BJ (cell line): ENCODE data around the gene SYTL1. TPM values are rescaled to one million over a fixed set of nuclear protein-coding genes. Genes with fewer than 3 reads are reported as not detected.

Experiments
- CTCF ChIA-PET: fragments of 350-600 bp; formaldehyde crosslinking; extraction: SDS; loops from one replicate; lab custom pipeline; 2021; ENCODE audit warnings: antibody characterized with exemption, inconsistent platforms; lab: Yijun Ruan, JAX
- POLR2A ChIA-PET: fragments of 300-600 bp; sonication (Branson Sonifier 250); formaldehyde crosslinking; extraction: SDS; loops from one replicate; lab custom pipeline; 2021; ENCODE audit warnings: antibody characterized with exemption; lab: Charles Lee
- DNase-seq: peaks from one replicate; pipeline ENCODE4 v3.0.0-alpha.2; 2011; ENCODE audit warnings: low read depth
- H3K27me3 ChIP-seq: 2 replicates; pipeline ENCODE4 v1.6.0; 2011; ENCODE audit warnings: low read length; ENCODE audit not compliant: control insufficient read depth, insufficient read depth
- H3K36me3 ChIP-seq: 2 replicates; pipeline ENCODE4 v1.5.1; 2011; ENCODE audit warnings: low read length; ENCODE audit not compliant: control insufficient read depth, insufficient read depth
- H3K4me3 ChIP-seq: 2 replicates; pipeline ENCODE4 v1.5.1; 2011; ENCODE audit warnings: low read depth, mild to moderate bottlenecking, control low read depth, low read length
- polyA plus RNA-seq: library from polyadenylated mRNA; depleted of rRNA; stranded (reverse); fragments of >200 nt; gene quantifications from 2 replicates; pipeline ENCODE4 v1.2.3, GENCODE V29; 2011
- TF ChIP-seq, protein P1 (sequence below): IDR thresholded peaks from 2 replicates; pipeline ENCODE4 v1.5.1; 2011; ENCODE audit warnings: low read depth, mild to moderate bottlenecking, control low read depth, inconsistent platforms, low read length, moderate library complexity; ENCODE audit not compliant: insufficient read depth

SYTL1 gene
- polyA plus RNA-seq, 1 experiment, result 0.23 TPM

DNA sequence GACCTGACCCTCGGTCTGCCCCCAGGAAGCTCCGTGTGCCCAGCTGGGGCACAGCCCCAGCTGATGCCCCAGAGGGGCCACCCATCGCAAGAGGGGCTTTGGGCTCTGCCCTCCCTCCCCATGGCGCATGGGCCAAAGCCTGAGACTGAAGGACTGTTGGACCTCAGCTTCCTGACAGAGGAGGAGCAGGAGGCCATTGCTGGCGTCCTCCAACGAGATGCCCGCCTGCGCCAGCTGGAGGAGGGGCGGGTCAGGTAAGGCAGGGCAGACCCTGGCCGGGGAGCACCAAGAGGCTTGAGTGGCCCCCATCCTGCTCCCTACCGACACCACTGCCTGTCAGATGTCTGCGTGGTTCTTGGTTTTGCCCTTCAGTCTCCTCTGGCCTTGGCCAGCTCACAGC, 3.5 kb downstream of the SYTL1 start:
- CTCF ChIA-PET, result interaction anchor here (0.8 to 7.1 kb wide), 4 partner anchors 12 to 23 kb away, joined by 3 to 54 read pairs (median 10); partner anchors contain the start of gene MAP3K6
- Histone ChIP-seq H3K27me3 (no peaks in the 10 kb centered on the region), H3K4me3 (no peak overlapping the region), H3K36me3 (no peaks in the 10 kb centered on the region)
- DNase-seq, result no peak
- POLR2A ChIA-PET, result interaction anchor here (0.5 kb wide), 1 partner anchor 46 kb away, joined by 5 read pairs; no protein-coding TSS in a partner anchor
- TF ChIP-seq, protein P1, sequence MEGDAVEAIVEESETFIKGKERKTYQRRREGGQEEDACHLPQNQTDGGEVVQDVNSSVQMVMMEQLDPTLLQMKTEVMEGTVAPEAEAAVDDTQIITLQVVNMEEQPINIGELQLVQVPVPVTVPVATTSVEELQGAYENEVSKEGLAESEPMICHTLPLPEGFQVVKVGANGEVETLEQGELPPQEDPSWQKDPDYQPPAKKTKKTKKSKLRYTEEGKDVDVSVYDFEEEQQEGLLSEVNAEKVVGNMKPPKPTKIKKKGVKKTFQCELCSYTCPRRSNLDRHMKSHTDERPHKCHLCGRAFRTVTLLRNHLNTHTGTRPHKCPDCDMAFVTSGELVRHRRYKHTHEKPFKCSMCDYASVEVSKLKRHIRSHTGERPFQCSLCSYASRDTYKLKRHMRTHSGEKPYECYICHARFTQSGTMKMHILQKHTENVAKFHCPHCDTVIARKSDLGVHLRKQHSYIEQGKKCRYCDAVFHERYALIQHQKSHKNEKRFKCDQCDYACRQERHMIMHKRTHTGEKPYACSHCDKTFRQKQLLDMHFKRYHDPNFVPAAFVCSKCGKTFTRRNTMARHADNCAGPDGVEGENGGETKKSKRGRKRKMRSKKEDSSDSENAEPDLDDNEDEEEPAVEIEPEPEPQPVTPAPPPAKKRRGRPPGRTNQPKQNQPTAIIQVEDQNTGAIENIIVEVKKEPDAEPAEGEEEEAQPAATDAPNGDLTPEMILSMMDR, result no peak

DNA sequence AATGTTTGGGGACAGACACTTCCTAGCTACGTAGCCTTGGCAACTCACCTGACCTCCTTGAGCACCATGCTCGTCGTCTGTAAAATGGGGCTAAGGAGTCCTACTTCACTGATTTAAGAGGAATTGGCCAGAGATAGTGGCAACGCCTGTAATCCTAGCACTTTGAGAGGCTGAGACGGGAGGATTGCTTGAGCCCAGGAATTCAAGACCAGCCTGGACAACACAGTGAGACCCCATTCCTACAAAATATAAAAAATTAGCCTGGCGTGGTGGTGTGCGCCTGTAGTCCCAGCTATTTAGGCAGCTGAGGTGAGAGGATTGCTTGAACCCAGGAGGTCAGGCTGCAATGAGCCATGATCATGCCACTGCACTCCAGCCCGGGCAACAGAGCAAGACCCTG, 4.5 kb downstream of the SYTL1 start:
- no peak overlapping the region for H3K4me3 ChIP-seq
- DNase-seq, result no peak
- POLR2A ChIA-PET, result no interaction called here
- H3K36me3 ChIP-seq, result no peaks in the 10 kb centered on the region
- TF ChIP-seq, protein P1, result no peak
- no peaks in the 10 kb centered on the region for H3K27me3 ChIP-seq
- CTCF ChIA-PET, result interaction anchor here (0.8 to 7.1 kb wide), 4 partner anchors 11 to 317 kb away, joined by 3 to 54 read pairs (median 10); no protein-coding TSS in a partner anchor

DNA sequence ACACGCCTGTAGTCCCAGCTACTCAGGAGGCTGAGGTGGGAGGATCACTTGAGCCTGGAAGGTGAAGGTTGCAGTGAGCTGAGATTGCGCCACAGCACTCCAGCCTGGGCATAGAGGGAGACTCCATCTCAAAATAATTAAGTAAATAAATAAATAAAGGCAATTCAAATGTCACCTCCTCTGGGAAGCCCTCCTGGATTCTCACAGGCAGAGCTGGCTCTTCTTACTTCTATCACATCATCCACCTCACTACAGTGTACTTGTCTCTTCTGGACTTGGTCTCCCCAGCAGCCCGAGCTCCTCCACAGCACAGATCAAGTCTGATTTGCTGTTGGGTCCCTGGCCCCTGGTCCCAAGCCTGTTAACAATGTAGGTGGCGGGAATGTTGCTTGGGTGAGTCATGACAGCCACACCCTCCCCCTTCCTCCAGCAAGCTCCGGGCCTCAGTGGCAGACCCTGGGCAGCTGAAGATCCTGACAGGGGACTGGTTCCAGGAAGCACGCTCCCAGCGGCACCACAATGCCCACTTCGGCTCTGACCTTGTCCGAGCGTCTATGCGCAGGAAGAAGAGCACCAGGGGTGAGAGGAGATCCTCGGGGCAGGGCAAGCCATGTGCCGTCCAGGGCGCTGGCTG, 5.3 kb downstream of the SYTL1 start:
- TF ChIP-seq, protein P1, result no peak
- ChIA-PET CTCF (interaction anchor here (0.7 to 7.1 kb wide), 6 partner anchors 10 to 316 kb away, joined by 3 to 54 read pairs (median 4); partner anchors contain the start of gene MAP3K6), POLR2A (no interaction called here)
- Histone ChIP-seq H3K36me3 (no peaks in the 10 kb centered on the region), H3K27me3 (no peaks in the 10 kb centered on the region), H3K4me3 (no peak overlapping the region)
- DNase-seq, result no peak

DNA sequence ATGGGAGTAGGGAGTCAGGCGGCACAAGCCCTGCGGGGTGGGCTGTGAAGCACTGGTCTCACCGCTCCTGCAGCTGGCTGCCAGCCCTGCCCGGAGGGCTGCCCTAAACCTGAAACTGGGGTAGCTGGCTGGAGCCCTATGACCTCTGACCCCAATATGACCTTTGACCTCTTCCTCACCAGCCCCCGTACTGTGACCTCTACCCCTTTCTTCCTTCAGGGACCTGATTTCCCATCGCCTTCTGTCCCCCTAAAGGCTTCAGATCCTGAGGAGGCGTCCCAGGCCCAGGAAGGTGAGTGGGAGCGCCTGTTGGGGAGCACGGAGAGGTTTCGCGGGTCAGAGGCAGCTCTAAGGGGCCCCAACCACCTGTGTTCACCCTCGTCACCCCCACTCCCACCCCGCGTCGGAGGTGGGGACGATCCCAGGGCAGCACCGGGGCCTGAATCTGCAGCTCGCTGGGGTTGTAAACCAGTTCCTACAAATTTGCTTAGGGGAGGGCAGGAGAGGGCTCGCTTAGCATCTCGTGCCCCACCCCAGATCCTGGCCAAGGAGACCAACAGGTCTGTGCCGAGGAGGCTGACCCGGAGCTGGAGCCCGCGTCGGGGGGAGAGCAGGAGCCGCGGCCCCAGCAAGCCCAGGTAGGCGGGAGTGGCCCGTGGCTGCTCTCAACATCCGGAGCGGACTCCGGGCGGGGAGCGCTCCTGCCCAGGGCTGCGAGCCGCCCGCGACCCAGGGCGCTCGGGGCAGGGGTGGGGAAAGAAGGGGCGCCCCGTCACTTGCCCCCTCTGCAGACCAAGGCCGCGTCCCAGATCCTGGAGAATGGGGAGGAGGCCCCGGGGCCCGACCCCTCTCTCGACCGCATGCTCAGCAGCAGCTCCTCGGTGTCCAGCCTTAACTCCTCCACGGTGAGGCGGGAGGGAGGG, 7.3 kb downstream of the SYTL1 start:
- no peak for DNase-seq
- TF ChIP-seq, protein P1, result no peak
- Histone ChIP-seq H3K36me3 (peaks cover 4% of the 10 kb centered on the region), H3K4me3 (peak overlapping the region; percentile 52), H3K27me3 (no peaks in the 10 kb centered on the region)
- ChIA-PET POLR2A (no interaction called here), CTCF (interaction anchor here (0.8 to 4.1 kb wide), 10 partner anchors 9 to 258 kb away, joined by 3 to 37 read pairs (median 4); no protein-coding TSS in a partner anchor)
